IMR-90 (cell line): ENCODE data around the gene NSUN6. TPM values are rescaled to one million over a fixed set of nuclear protein-coding genes. Genes with fewer than 3 reads are reported as not detected.

Experiments used
- ATAC-seq: fragments of 200-7000 bp; cut with Tn5 transposase; 2 replicates; pipeline ENCODE4 v1.9.1; 2020; ENCODE audit warnings: low read depth, mild to moderate bottlenecking, moderate library complexity
- BruUV-seq: library from RNA; stranded (reverse); fragments of 400-500 nt; replicated peaks from 2 replicates; lab custom pipeline; 2021; lab: Mats Ljungman, UMichigan
- CTCF ChIA-PET: fragments of 300-600 bp; formaldehyde crosslinking; extraction: SDS; loops from one replicate; lab custom pipeline; 2021; ENCODE audit warnings: antibody characterized with exemption; lab: Yijun Ruan, JAX
- POLR2A ChIA-PET: fragments of 300-600 bp; sonication (Branson Sonifier 250); formaldehyde crosslinking; loops from one replicate; lab custom pipeline; 2022; ENCODE audit warnings: antibody characterized with exemption; ENCODE audit not compliant: unreplicated experiment; lab: Charles Lee
- DNase-seq: peaks from one replicate; pipeline ENCODE4 v3.0.0; 2013
- H2AFZ ChIP-seq: replicated peaks from 2 replicates; pipeline ENCODE3; 2013; ENCODE audit warnings: low read length, mild to moderate bottlenecking; ENCODE audit not compliant: poor library complexity
- H2AK5ac ChIP-seq: 2 replicates; pipeline ENCODE4 v1.6.1; 2013; ENCODE audit warnings: low read depth, low read length, inconsistent platforms
- H2AK9ac ChIP-seq: replicated peaks from 2 replicates; pipeline ENCODE3; 2013; ENCODE audit warnings: mild to moderate bottlenecking, low read depth, low read length, moderate library complexity; ENCODE audit not compliant: poor library complexity
- H2BK120ac ChIP-seq: 2 replicates; pipeline ENCODE4 v1.6.1; 2013; ENCODE audit warnings: low read depth, low read length, inconsistent platforms
- H2BK15ac ChIP-seq: 3 replicates; pipeline ENCODE4 v1.6.1; 2013; ENCODE audit warnings: low read depth, low read length, inconsistent platforms
- H2BK20ac ChIP-seq: 2 replicates; pipeline ENCODE4 v1.6.1; 2013; ENCODE audit warnings: low read depth, mild to moderate bottlenecking, inconsistent platforms, low read length, moderate library complexity
- H2BK5ac ChIP-seq: 2 replicates; pipeline ENCODE4 v1.6.1; 2013; ENCODE audit warnings: mild to moderate bottlenecking, low read depth, low read length, inconsistent platforms; ENCODE audit not compliant: poor library complexity, severe bottlenecking
- H3K14ac ChIP-seq: replicated peaks from 2 replicates; pipeline ENCODE4 v1.6.1; 2013; ENCODE audit warnings: low read depth, low read length, inconsistent platforms
- H3K18ac ChIP-seq: 2 replicates; pipeline ENCODE4 v1.6.1; 2013; ENCODE audit warnings: low read depth, low read length, control low read depth
- H3K23ac ChIP-seq: 2 replicates; pipeline ENCODE4 v1.6.1; 2013; ENCODE audit warnings: low read depth, low read length, inconsistent platforms
- H3K27ac ChIP-seq: 2 replicates; pipeline ENCODE4 v1.5.1; 2013; ENCODE audit warnings: mild to moderate bottlenecking, control low read depth, low read length; ENCODE audit not compliant: insufficient read depth
- H3K27me3 ChIP-seq: 2 replicates; pipeline ENCODE4 v1.6.1; 2013; ENCODE audit warnings: low read length; ENCODE audit not compliant: control insufficient read depth, insufficient read depth
- H3K36me3 ChIP-seq: 2 replicates; pipeline ENCODE4 v1.6.1; 2013; ENCODE audit warnings: low read length, mixed read lengths; ENCODE audit not compliant: control insufficient read depth, insufficient read depth
- H3K4ac ChIP-seq: 2 replicates; pipeline ENCODE4 v1.6.1; 2013; ENCODE audit warnings: low read depth, low read length, inconsistent platforms
- H3K4me1 ChIP-seq: 2 replicates; pipeline ENCODE4 v1.6.1; 2013; ENCODE audit warnings: low read length, mixed read lengths; ENCODE audit not compliant: control insufficient read depth, insufficient read depth
- H3K4me2 ChIP-seq: 2 replicates; pipeline ENCODE4 v1.6.1; 2013; ENCODE audit warnings: low read depth, mild to moderate bottlenecking, control low read depth, low read length, moderate library complexity
- H3K4me3 ChIP-seq: 2 replicates; pipeline ENCODE4 v1.5.1; 2013; ENCODE audit warnings: low read depth, mild to moderate bottlenecking, control low read depth, low read length, moderate library complexity; ENCODE audit not compliant: insufficient read depth
- H3K56ac ChIP-seq: 2 replicates; pipeline ENCODE4 v1.6.1; 2013; ENCODE audit warnings: low read length, inconsistent platforms; ENCODE audit not compliant: insufficient read depth; ENCODE audit errors: extremely low read depth
- H3K79me1 ChIP-seq, 2 experiments: 2 replicates each; pipeline ENCODE4 v1.6.1; 2013; ENCODE audit warnings: low read length in 2 of 2, inconsistent platforms in 1 of 2, low read depth in 1 of 2
- H3K9ac ChIP-seq: 2 replicates; pipeline ENCODE4 v1.6.1; 2013; ENCODE audit warnings: low read depth, low read length, control low read depth
- H3K9me1 ChIP-seq: 2 replicates; pipeline ENCODE4 v1.6.1; 2013; ENCODE audit warnings: low read length, inconsistent platforms; ENCODE audit not compliant: insufficient read depth
- H3K9me3 ChIP-seq: 2 replicates; pipeline ENCODE4 v1.6.1; 2013; ENCODE audit warnings: low read length; ENCODE audit not compliant: control insufficient read depth, insufficient read depth
- H4K20me1 ChIP-seq: 2 replicates; pipeline ENCODE4 v1.6.1; 2013; ENCODE audit warnings: low read length, inconsistent platforms; ENCODE audit not compliant: insufficient read depth
- H4K5ac ChIP-seq: 2 replicates; pipeline ENCODE4 v1.6.1; 2013; ENCODE audit warnings: mild to moderate bottlenecking, low read depth, low read length, control low read depth
- H4K8ac ChIP-seq, 2 experiments: 2 replicates each; pipeline ENCODE4 v1.6.1; 2013; ENCODE audit warnings: low read depth in 2 of 2, low read length in 2 of 2, control low read depth in 1 of 2, inconsistent platforms in 1 of 2
- H4K91ac ChIP-seq: 2 replicates; pipeline ENCODE4 v1.6.1; 2013; ENCODE audit warnings: low read depth, low read length, inconsistent platforms; ENCODE audit not compliant: insufficient read depth
- BHLHE40 ChIP-seq: fragments of 150-350 bp; IDR thresholded peaks from 2 replicates; pipeline ENCODE4 v1.6.1; 2016; ENCODE audit warnings: mild to moderate bottlenecking, low read depth, low read length
- CEBPB ChIP-seq: IDR thresholded peaks from 2 replicates; pipeline ENCODE4 v1.6.1; 2012; ENCODE audit warnings: low read depth, low read length, improper control_type of control experiment
- FOS ChIP-seq: fragments of 150-350 bp; IDR thresholded peaks from 2 replicates; pipeline ENCODE4 v1.6.1; 2016; ENCODE audit warnings: low read depth, low read length
- MAFK ChIP-seq: IDR thresholded peaks from 2 replicates; pipeline ENCODE4 v1.6.1; 2012; ENCODE audit warnings: low read depth, low read length, improper control_type of control experiment
- MAZ ChIP-seq: IDR thresholded peaks from 2 replicates; pipeline ENCODE4 v1.6.1; 2012; ENCODE audit warnings: low read depth, mild to moderate bottlenecking, low read length, improper control_type of control experiment, moderate library complexity, borderline replicate concordance
- WGBS, 2 experiments: methylation state at CpG; one replicate each; pipeline versions ENCODE4 v1.1.5 to v1.1.7; 2013; ENCODE audit warnings: missing lambda C conversion rate in 2 of 2; ENCODE audit not compliant: insufficient read length in 1 of 2; ENCODE audit errors: extremely low coverage in 2 of 2; 5-methylcytosine and 5-hydroxymethylcytosine counted together
- dilution Hi-C: fragments of 300-500 bp; cut with HindIII; formaldehyde crosslinking; loops from one replicate; pipeline ENCODE4 v1.14.3; 2018; ENCODE audit warnings: low sequenced_read_pairs; ENCODE audit not compliant: unreplicated experiment
- in situ Hi-C: fragments of 300-500 bp; cut with MboI; formaldehyde crosslinking; loops from 3 replicates; pipeline ENCODE4 v1.14.3; 2019; ENCODE audit warnings: low sequenced_read_pairs, inconsistent platforms, mixed read lengths
- intact Hi-C: fragments of 100-400 bp; cut with micrococcal nuclease; formaldehyde crosslinking; loops from 2 replicates; pipeline ENCODE4 v1.10.0; 2022
- polyA plus RNA-seq, 3 experiments: library from polyadenylated mRNA; depleted of rRNA; stranded (reverse); fragments of >200 nt; gene quantifications; 2 replicates each; pipeline ENCODE4 v1.2.3, GENCODE V29; 2012; ENCODE audit warnings: low replicate concordance in 1 of 3
- total RNA-seq: library from RNA; depleted of rRNA; stranded (reverse); fragments of >200 nt; gene quantifications from 2 replicates; pipeline ENCODE4 v1.2.3, GENCODE V29; 2012
- TF ChIP-seq, protein P1 (sequence below): conservative IDR thresholded peaks from 2 replicates; pipeline ENCODE4 v1.5.1; 2012; ENCODE audit warnings: mild to moderate bottlenecking, low read depth, low read length, improper control_type of control experiment

NSUN6 gene
- total and polyA plus RNA-seq, 2 of the 4 experiments (the other 2 are of a cell fraction), result 4.6 to 11.5 TPM

DNA sequence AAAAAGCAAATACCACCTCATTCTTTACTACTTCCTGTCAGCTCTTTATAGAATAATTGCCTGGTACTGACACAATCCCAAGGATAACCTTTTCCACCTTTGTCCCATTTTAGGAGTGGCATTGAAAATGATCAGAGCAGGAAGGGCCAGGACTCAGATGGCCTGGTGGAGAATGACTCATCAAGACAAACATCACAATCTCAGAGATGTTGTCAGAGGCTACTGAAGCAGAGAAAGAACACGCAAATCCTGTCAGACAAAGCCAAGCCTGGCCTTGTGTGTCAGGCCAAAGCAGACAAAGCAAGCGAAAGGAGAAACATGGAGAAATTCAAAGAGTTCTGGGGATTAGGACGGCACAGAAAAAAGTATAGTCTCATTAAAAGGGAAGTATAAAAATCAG lies 40.9 kb downstream of the NSUN6 start:
- no peak overlapping the region for H3K4me3 ChIP-seq
- intact Hi-C loops (no loop called here), in situ Hi-C loops (no loop called here), dilution Hi-C loops (no loop called here)
- H4K8ac ChIP-seq, result peak overlapping the region in 1 of 2 experiments; percentile 32; a peak in 2 of 4 replicates
- H3K27me3 ChIP-seq, result no peaks in the 10 kb centered on the region
- H2BK5ac ChIP-seq, result peak overlapping the region; percentile 6
- H4K20me1 ChIP-seq, result no peaks in the 10 kb centered on the region
- CTCF ChIA-PET, result no interaction called here
- H3K18ac ChIP-seq, result peak overlapping the region; percentile 21; the same call in 1 of the 2 replicates
- H2BK20ac ChIP-seq, result peak overlapping the region; percentile 54; the same call in 1 of the 2 replicates
- H3K27ac ChIP-seq, result peak overlapping the region; percentile 0; the same call in 1 of the 2 replicates
- peaks cover 9% of the 10 kb centered on the region for H3K4me1 ChIP-seq
- POLR2A ChIA-PET, result no interaction called here
- H4K91ac ChIP-seq, result peak overlapping the region; percentile 8; the same call in 1 of the 2 replicates
- BruUV-seq, result no TSS peak
- DNase-seq (peak; percentile 87), ATAC-seq (peak; percentile 79)
- 0 out of 2 replicates have a peak, but pooled peaks cover 3% of the 10 kb centered on the region for H3K9me1 ChIP-seq
- H3K4me2 ChIP-seq, result no peak overlapping the region
- H2BK15ac ChIP-seq, result 0 out of 3 replicates have a peak overlapping the region, but pooled peaks have one; percentile 1
- H2AFZ ChIP-seq, result peak overlapping the region; percentile 4
- 80% methylated on average over 1 of the region's 3 CpGs; no CpG with 5 or more reads in 1 of the 2 experiments for WGBS, 2 experiments
- no peak overlapping the region for H3K56ac ChIP-seq
- no peak overlapping the region for H2AK9ac ChIP-seq
- TF ChIP-seq MAFK (no peak), BHLHE40 (peak; percentile 9; the same call in 1 of the 2 replicates), FOS (peak; percentile 89), MAZ (no peak), CEBPB (0 out of 2 replicates have a peak, but pooled peaks have one; percentile 41)
- TF ChIP-seq, protein P1, sequence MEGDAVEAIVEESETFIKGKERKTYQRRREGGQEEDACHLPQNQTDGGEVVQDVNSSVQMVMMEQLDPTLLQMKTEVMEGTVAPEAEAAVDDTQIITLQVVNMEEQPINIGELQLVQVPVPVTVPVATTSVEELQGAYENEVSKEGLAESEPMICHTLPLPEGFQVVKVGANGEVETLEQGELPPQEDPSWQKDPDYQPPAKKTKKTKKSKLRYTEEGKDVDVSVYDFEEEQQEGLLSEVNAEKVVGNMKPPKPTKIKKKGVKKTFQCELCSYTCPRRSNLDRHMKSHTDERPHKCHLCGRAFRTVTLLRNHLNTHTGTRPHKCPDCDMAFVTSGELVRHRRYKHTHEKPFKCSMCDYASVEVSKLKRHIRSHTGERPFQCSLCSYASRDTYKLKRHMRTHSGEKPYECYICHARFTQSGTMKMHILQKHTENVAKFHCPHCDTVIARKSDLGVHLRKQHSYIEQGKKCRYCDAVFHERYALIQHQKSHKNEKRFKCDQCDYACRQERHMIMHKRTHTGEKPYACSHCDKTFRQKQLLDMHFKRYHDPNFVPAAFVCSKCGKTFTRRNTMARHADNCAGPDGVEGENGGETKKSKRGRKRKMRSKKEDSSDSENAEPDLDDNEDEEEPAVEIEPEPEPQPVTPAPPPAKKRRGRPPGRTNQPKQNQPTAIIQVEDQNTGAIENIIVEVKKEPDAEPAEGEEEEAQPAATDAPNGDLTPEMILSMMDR, result no peak
- H4K5ac ChIP-seq, result 0 out of 2 replicates have a peak overlapping the region, but pooled peaks have one; percentile 0
- no peak overlapping the region for H2AK5ac ChIP-seq
- peak overlapping the region; percentile 13 for H2BK120ac ChIP-seq
- H3K9me3 ChIP-seq, result no peaks in the 10 kb centered on the region
- no peak overlapping the region for H3K23ac ChIP-seq
- no peaks in the 10 kb centered on the region; the same call in 1 of the 2 replicates for H3K36me3 ChIP-seq
- H3K79me1 ChIP-seq, result peaks cover 3 to 8% of the 10 kb centered on the region in 2 experiments; a peak in 2 of 4 replicates
- H3K14ac ChIP-seq, result peak overlapping the region; percentile 42; the same call in 1 of the 2 replicates
- peak overlapping the region; percentile 54 for H3K4ac ChIP-seq
- no peak overlapping the region for H3K9ac ChIP-seq
